Esophagus squamous epithelium (tissue), 4 donors: Measurements from ENCODE around the gene CCDC78.

Experiments
- POLR2A ChIP-seq, 4 donors: fragments of 450-650 bp; IDR thresholded peaks; one replicate each; pipeline ENCODE4 v1.6.1; 2017; ENCODE audit warnings: antibody characterized with exemption in 4 of 4, mild to moderate bottlenecking in 4 of 4, moderate library complexity in 3 of 4
- TF ChIP-seq, protein P1 (sequence below), 6 experiments: fragments of 450-650 bp in 4 of 6; fragments of 200-600 bp in 2 of 6; sonication (generic) in 2 of 6; IDR thresholded peaks; one replicate each; pipeline ENCODE4 v1.5.1; 2016 to 2019; ENCODE audit warnings: antibody characterized with exemption in 6 of 6, mild to moderate bottlenecking in 4 of 6, moderate library complexity in 4 of 6

DNA sequence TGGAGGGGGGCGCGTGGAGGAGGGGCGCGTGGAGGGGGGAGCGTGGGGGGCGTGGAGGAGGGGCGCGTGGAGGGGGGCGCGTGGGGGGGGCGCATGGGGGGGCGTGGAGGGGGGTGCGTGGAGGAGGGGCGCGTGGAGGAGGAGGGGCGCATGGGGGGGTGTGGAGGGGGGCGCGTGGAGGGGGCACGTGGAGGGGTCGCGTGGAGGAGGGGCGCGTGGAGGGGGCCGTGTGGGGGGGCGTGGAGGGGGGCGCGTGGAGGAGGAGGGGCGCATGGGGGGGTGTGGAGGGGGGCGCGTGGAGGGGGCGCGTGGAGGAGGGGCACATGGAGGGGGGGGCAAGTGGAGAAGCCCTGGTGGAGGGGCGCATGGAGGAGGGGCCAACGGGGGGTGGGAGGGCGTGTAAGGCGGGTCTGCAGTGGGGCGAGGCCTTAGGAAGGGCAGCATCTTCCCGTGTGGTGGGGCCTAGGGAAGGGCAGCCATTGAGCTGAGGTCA, 41.5 kb upstream of the CCDC78 start:
- TF ChIP-seq, protein P1, sequence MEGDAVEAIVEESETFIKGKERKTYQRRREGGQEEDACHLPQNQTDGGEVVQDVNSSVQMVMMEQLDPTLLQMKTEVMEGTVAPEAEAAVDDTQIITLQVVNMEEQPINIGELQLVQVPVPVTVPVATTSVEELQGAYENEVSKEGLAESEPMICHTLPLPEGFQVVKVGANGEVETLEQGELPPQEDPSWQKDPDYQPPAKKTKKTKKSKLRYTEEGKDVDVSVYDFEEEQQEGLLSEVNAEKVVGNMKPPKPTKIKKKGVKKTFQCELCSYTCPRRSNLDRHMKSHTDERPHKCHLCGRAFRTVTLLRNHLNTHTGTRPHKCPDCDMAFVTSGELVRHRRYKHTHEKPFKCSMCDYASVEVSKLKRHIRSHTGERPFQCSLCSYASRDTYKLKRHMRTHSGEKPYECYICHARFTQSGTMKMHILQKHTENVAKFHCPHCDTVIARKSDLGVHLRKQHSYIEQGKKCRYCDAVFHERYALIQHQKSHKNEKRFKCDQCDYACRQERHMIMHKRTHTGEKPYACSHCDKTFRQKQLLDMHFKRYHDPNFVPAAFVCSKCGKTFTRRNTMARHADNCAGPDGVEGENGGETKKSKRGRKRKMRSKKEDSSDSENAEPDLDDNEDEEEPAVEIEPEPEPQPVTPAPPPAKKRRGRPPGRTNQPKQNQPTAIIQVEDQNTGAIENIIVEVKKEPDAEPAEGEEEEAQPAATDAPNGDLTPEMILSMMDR (IDR thresholded peaks at IDR 0.05): no peak
- no peak for TF ChIP-seq POLR2A (IDR thresholded peaks at IDR 0.05)
